Keratinocyte (primary cell): ENCODE data around the gene SHC1. TPM values are rescaled to one million over a fixed set of nuclear protein-coding genes. Genes with fewer than 3 reads are reported as not detected.
A peak's percentile ranks its signal among the peaks of the same experiment; 100 is the strongest.

Experiments
- DNase-seq: peaks from one replicate; pipeline ENCODE4 v3.0.0-alpha.2; 2011; ENCODE audit warnings: low read depth, missing footprints, low spot score
- FAIRE-seq: peaks from 2 replicates; lab custom pipeline; 2011; peaks lifted over from hg19 to GRCh38; lab: Jason Lieb, UNC
- H2AFZ ChIP-seq: 2 replicates; pipeline ENCODE4 v1.6.0; 2012; ENCODE audit warnings: low read length, control low read depth, inconsistent platforms; ENCODE audit not compliant: control insufficient read depth
- H3K27ac ChIP-seq: 2 replicates; pipeline ENCODE4 v1.5.1; 2011; ENCODE audit warnings: low read length; ENCODE audit not compliant: control insufficient read depth, insufficient read depth
- H3K27me3 ChIP-seq: 3 replicates; pipeline ENCODE4 v1.6.0; 2011; ENCODE audit warnings: low read length; ENCODE audit not compliant: control insufficient read depth, insufficient read depth; ENCODE audit errors: extremely low read depth
- H3K36me3 ChIP-seq, 2 experiments: 2 replicates in 1 of 2; 3 replicates in 1 of 2; pipeline ENCODE4 v1.5.1; 2011; ENCODE audit warnings: low read length in 2 of 2, mild to moderate bottlenecking in 1 of 2; ENCODE audit not compliant: control insufficient read depth in 2 of 2, insufficient read depth in 2 of 2; ENCODE audit errors: extremely low read depth in 1 of 2
- H3K4me1 ChIP-seq: 3 replicates; pipeline ENCODE4 v1.5.1; 2011; ENCODE audit warnings: low read length; ENCODE audit not compliant: control insufficient read depth, insufficient read depth; ENCODE audit errors: extremely low read depth
- H3K4me2 ChIP-seq: 3 replicates; pipeline ENCODE4 v1.6.0; 2011; ENCODE audit warnings: low read depth, low read length; ENCODE audit not compliant: control insufficient read depth, insufficient read depth; ENCODE audit errors: extremely low read depth
- H3K4me3 ChIP-seq, 3 experiments: fragments of 200-600 bp in 1 of 3; sonication (generic) in 1 of 3; 2 replicates in 2 of 3; 3 replicates in 1 of 3; pipeline ENCODE4 v1.5.1; 2011 to 2016; ENCODE audit warnings: low read length in 3 of 3, mild to moderate bottlenecking in 3 of 3, control low read depth in 2 of 3, inconsistent platforms in 1 of 3, low read depth in 1 of 3, mixed read lengths in 1 of 3, mixed run types in 1 of 3, moderate library complexity in 1 of 3; ENCODE audit not compliant: control insufficient read depth in 2 of 3, insufficient read depth in 2 of 3; ENCODE audit errors: extremely low read depth in 1 of 3
- H3K79me2 ChIP-seq: 2 replicates; pipeline ENCODE4 v1.6.0; 2012; ENCODE audit warnings: low read length; ENCODE audit not compliant: control insufficient read depth, insufficient read depth
- H3K9ac ChIP-seq: 3 replicates; pipeline ENCODE4 v1.6.0; 2011; ENCODE audit warnings: low read length; ENCODE audit not compliant: control insufficient read depth, insufficient read depth; ENCODE audit errors: extremely low read depth
- H3K9me1 ChIP-seq: 3 replicates; pipeline ENCODE4 v1.6.0; 2011; ENCODE audit warnings: low read length; ENCODE audit not compliant: control insufficient read depth, insufficient read depth; ENCODE audit errors: extremely low read depth
- H3K9me3 ChIP-seq: 2 replicates; pipeline ENCODE4 v1.5.1; 2012; ENCODE audit warnings: low read depth, low read length; ENCODE audit not compliant: control insufficient read depth
- H4K20me1 ChIP-seq: 3 replicates; pipeline ENCODE4 v1.6.0; 2011; ENCODE audit warnings: low read length; ENCODE audit not compliant: control insufficient read depth, insufficient read depth; ENCODE audit errors: extremely low read depth
- EZH2 ChIP-seq: IDR thresholded peaks from one replicate; pipeline ENCODE4 v1.6.1; 2012; ENCODE audit warnings: inconsistent platforms, mild to moderate bottlenecking, low read length, moderate library complexity
- dilution Hi-C: fragments of 300-500 bp; cut with MboI; formaldehyde crosslinking; loops from one replicate; pipeline ENCODE4 v1.7.0; 2020; ENCODE audit warnings: low sequenced_read_pairs; ENCODE audit not compliant: extremely low pct_ligation_motif_present
- polyA plus RNA-seq, 5 experiments: library from polyadenylated mRNA; depleted of rRNA in 3 of 5; stranded (reverse) in 3 of 5; stranded (forward) in 1 of 5; unstranded in 1 of 5; fragments of >200 nt; gene quantifications; 1 replicate in 1 of 5; 2 replicates in 3 of 5; 3 replicates in 1 of 5; pipeline versions ENCODE4 v1.2.1 to v1.2.3, GENCODE V29; 2011 to 2012; ENCODE audit warnings: missing spikeins in 2 of 5, low read depth in 1 of 5, low replicate concordance in 1 of 5
- TF ChIP-seq, protein P1 (sequence below), 3 experiments: IDR thresholded peaks in 1 of 3; conservative IDR thresholded peaks in 1 of 3; optimal IDR thresholded peaks in 1 of 3; 2 replicates in 2 of 3; 3 replicates in 1 of 3; pipeline versions ENCODE3 to v1.5.1; 2011; ENCODE audit warnings: low read length in 3 of 3, mild to moderate bottlenecking in 3 of 3, moderate library complexity in 2 of 3, control low read depth in 1 of 3, inconsistent platforms in 1 of 3; ENCODE audit not compliant: insufficient read depth in 2 of 3; ENCODE audit errors: extremely low read depth in 1 of 3

The SHC1 gene
- polyA plus RNA-seq, 1 donor (not counting 4 experiments of a cell fraction or from before 2014, with no cell fraction given) = 245 TPM

GRCh38 chr1:154962795-154963330 is 7.7 kb downstream of the SHC1 start:
- Histone ChIP-seq H3K9me3 (no peaks in the 10 kb centered on the region), H3K4me1 (peaks cover 23% of the 10 kb centered on the region), H2AFZ (no peak overlapping the region), H3K9me1 (no peaks in the 10 kb centered on the region), H3K4me2 (peak overlapping the region; percentile 100), H3K79me2 (peaks cover 44% of the 10 kb centered on the region), H3K27ac (no peak overlapping the region), H3K4me3 (peak overlapping the region in 2 of 3 experiments; percentile 70 to 90), H3K27me3 (no peaks in the 10 kb centered on the region), H3K36me3 (peaks cover 36 to 55% of the 10 kb centered on the region in 2 experiments), H3K9ac (peak overlapping the region; percentile 87), H4K20me1 (no peaks in the 10 kb centered on the region)
- no peak for TF ChIP-seq EZH2
- TF ChIP-seq, protein P1, sequence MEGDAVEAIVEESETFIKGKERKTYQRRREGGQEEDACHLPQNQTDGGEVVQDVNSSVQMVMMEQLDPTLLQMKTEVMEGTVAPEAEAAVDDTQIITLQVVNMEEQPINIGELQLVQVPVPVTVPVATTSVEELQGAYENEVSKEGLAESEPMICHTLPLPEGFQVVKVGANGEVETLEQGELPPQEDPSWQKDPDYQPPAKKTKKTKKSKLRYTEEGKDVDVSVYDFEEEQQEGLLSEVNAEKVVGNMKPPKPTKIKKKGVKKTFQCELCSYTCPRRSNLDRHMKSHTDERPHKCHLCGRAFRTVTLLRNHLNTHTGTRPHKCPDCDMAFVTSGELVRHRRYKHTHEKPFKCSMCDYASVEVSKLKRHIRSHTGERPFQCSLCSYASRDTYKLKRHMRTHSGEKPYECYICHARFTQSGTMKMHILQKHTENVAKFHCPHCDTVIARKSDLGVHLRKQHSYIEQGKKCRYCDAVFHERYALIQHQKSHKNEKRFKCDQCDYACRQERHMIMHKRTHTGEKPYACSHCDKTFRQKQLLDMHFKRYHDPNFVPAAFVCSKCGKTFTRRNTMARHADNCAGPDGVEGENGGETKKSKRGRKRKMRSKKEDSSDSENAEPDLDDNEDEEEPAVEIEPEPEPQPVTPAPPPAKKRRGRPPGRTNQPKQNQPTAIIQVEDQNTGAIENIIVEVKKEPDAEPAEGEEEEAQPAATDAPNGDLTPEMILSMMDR (optimal IDR thresholded peaks at IDR 0.05 in 1 of 3, IDR thresholded peaks at IDR 0.05 in 1 of 3, conservative IDR thresholded peaks at IDR 0.05 in 1 of 3; ENCODE audit: extremely low read depth in 1 of 3, insufficient read depth in 2 of 3, low read length in 3 of 3) = no peak
- no peak for FAIRE-seq
- no peak for DNase-seq
- dilution Hi-C loops = no loop called here

DNA sequence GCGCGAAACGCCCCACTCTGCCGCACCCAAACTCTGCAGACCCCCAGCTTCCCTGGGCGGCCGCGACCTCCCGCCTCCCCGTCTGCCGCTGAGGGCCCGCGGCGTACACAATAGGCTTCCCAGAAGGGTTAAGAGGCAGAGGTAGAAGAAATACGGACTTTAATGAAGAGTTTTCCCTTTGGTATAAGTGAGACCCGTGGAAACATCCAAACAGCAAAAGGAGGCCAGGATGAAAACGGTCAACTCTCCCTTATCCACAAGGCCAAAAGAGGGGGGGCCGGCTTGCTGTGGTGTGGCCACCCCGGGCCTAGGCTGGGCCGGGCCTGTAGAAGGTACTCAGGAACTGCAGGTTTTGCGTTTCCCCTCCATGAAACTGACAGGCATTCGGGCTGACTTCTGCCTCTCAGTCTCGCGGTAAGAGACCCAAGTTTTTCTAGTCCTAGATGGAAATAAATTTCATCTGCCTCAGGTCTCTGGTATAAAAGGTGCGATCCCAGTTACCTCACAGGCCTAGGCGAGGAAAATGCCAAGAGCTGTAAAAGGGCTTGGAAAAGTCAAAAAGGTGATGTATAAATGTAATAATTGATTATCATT is 8.3 kb downstream of the SHC1 start:
- FAIRE-seq (no peak), DNase-seq (no peak)
- Histone ChIP-seq H3K27me3 (no peaks in the 10 kb centered on the region), H3K4me1 (peaks cover 25% of the 10 kb centered on the region), H3K9me1 (no peaks in the 10 kb centered on the region), H3K9ac (peak overlapping the region; percentile 87), H3K4me3 (peak overlapping the region; percentile 62 to 90 (median 70)), H2AFZ (no peak overlapping the region), H3K79me2 (peaks cover 38% of the 10 kb centered on the region), H3K4me2 (peak overlapping the region; percentile 100), H4K20me1 (no peaks in the 10 kb centered on the region), H3K36me3 (peaks cover 31 to 53% of the 10 kb centered on the region in 2 experiments), H3K9me3 (no peaks in the 10 kb centered on the region), H3K27ac (peak overlapping the region; percentile 81)
- TF ChIP-seq, protein P1 (optimal IDR thresholded peaks at IDR 0.05 in 1 of 3, IDR thresholded peaks at IDR 0.05 in 1 of 3, conservative IDR thresholded peaks at IDR 0.05 in 1 of 3; ENCODE audit: extremely low read depth in 1 of 3, insufficient read depth in 2 of 3, low read length in 3 of 3) = no peak
- TF ChIP-seq EZH2 = no peak
- dilution Hi-C loops = no loop called here
